ENCODE data around the gene TBC1D22A. TPM values are rescaled to one million over a fixed set of nuclear protein-coding genes. Genes with fewer than 3 reads are reported as not detected.

TBC1D22A gene
- total RNA-seq, 1 experiment from 2014 or later, result 7.2 TPM

- peak; percentile 9 for DNase-seq (ENCODE audit: low read depth)
Measured at GRCh38 chr22:47213571-47214230, 451.3 kb downstream of the TBC1D22A start.

- no peak for DNase-seq (ENCODE audit: low read depth)
Measured at GRCh38 chr22:47215851-47216250, 453.4 kb downstream of the TBC1D22A start.

- DNase-seq (ENCODE audit: low read depth), result no peak
Measured at GRCh38 chr22:47218671-47219070, 456.2 kb downstream of the TBC1D22A start.

- no peak for DNase-seq (ENCODE audit: low read depth)
Measured at GRCh38 chr22:47219789-47220188, 457.3 kb downstream of the TBC1D22A start.

GRCh38 chr22:47220752-47221151 is 458.3 kb downstream of the TBC1D22A start:
- no peak for DNase-seq (ENCODE audit: low read depth)

GRCh38 chr22:47221840-47222615 is 459.6 kb downstream of the TBC1D22A start:
- DNase-seq (ENCODE audit: low read depth), result no peak

Other genes starting within 250 kb of the TBC1D22A start
- 2.1 and 3.0 TPM in 2 replicates for gene CELSR1, start 225.0 kb upstream of the TBC1D22A start, total RNA-seq (2014; rRNA removed; shearing (Covaris generic))
- 5.0 and 10.5 TPM in 2 replicates for gene GRAMD4, start 142.3 kb upstream of the TBC1D22A start, total RNA-seq (2014; rRNA removed; shearing (Covaris generic))
- 24.0 and 31.1 TPM in 2 replicates for gene CERK, start 24.4 kb upstream of the TBC1D22A start, total RNA-seq (2014; rRNA removed; shearing (Covaris generic))

Data from RPMI7951 (cell line).